Stimulated activated CD4-positive, alpha-beta T cell treated with anti-CD3 and anti-CD28 coated beads, Interleukin-1b, Interleukin-23, amount 100 ng/mL, for 48 hours (primary cell): ENCODE measurements around the gene LAMA3.

Source experiments
- DNase-seq: peaks from one replicate; pipeline ENCODE4 v3.0.0-alpha.2; 2020

The LAMA3 gene

DNA sequence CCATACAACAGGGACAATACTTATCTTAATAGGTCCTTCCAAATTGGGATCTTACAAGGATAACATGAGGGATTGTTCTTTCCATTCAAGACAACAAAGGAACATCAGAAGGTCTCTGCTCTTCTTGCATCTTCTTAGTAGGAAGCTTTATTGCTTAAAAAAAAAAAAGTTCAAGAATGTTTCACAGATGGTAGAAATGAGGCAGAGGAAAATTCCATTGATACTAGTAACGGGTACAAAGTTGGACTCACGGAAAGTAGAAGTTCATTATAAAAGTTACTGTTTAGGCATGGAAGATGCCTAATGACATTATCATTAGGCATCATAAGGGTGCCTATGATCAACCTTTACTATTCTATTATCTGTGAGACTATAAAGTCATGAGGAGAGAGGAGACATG is 136.2 kb downstream of the LAMA3 start:
- DNase-seq = no peak

DNA sequence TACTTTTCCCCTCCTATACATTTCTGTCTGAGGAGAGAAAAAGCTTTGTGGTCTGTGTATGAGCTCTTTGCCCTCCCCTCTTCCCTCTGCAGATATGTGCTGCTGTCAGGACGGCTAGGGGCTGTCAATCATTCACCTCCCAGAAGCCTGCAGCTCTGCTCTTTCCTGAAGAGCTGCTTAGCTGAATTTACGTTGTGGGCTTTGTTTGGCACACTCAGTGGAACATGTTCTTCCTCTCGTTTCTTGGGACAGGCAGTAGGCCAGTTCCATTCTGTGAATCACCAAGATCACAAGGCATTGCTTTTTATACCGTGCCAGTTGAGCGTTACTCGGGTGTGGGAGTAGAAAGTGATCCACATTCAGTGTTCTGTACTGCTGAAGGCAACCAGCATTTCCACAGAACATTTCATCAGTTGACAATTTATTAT is 136.7 kb downstream of the LAMA3 start:
- DNase-seq = peak; percentile 16

DNA sequence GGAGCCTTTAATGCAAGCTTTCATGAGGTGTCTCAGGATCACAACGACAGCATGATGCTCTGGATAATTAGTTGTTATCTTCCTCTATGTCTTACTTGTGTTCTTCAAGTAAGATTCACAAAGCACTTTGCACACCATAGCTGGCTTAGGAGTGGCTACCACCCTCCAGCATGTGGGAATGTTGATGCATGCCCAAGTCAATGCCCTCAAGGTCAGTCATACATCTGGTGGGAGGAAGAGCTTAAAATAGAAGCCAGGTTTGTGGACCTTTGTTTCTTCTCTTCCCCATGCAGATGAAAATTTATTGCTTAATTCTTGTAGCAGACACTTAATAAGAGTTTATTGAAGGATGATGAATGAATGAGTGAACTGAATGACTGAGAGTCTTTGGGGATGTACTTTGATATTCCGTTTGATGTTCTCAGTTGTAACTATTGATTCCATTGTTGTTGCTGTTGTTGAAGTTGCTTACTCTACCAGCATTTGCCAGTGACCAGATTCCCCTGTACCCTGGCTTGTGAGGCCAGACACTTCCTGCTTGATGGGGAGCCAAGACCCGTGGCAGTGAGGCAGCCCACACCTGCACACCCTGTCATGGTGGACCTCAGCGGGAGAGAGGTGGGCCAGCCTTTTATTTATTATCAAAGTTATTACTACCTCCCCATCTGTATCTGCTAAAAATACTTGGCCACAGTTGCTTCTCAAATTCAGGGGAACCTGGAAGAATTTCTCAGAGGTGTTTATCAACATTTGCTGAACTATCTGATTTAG is 137.8 kb downstream of the LAMA3 start:
- no peak for DNase-seq

DNA sequence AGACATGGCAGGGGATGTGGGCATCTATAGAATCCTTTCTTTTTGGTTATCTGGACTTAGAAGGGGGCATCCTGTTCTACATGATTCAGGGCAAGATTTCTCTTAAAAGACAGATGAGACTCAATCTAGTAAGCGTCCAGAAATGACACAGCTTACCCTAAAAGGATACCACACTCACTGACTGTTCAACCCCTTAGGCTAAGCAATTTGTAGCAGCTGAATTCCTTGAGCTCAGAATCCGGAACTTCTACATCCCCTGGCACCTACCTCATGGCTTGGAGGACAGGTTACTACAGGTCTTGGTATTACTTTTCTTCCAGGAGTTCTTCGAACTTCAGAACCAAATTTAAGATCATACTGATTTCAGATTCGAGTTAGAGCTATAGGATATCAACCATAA is 138.4 kb downstream of the LAMA3 start:
- DNase-seq = no peak

DNA sequence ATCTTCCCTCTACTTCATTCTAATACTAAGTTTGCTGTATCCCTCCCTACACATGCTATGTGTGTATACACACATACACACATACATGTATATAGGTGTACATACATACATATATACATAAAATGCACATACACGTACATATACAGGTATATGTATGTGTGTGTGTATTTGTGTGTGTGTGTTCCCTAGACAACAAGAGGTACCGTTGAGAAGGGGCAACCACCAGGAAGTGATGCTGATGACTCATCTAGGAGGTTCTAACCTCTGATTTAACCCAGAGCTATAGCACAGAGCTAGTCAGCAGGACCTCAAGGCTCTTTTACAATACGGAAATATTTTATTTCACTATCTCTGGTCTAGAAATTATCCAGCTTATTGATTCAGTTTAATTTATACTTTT is 139.2 kb downstream of the LAMA3 start:
- peak; percentile 33 for DNase-seq

DNA sequence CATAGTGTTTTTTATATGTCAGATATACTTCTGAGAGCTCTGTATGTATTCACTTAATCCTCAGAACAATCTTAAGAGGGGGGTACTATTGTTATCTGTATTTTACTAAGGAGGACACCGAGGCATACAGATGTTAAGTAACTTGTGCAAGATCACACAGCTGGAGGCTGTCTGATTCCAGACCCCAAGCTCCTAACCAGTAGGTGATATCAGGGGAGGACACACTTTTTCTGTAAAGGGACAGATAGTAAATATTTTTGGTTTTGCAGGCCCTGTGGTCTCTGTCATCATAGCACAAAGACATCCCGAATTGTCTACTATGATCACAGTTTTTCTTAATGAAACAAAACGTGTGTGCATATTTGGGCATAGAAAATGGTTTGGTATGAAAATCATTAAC is 143.7 kb downstream of the LAMA3 start:
- DNase-seq = no peak

DNA sequence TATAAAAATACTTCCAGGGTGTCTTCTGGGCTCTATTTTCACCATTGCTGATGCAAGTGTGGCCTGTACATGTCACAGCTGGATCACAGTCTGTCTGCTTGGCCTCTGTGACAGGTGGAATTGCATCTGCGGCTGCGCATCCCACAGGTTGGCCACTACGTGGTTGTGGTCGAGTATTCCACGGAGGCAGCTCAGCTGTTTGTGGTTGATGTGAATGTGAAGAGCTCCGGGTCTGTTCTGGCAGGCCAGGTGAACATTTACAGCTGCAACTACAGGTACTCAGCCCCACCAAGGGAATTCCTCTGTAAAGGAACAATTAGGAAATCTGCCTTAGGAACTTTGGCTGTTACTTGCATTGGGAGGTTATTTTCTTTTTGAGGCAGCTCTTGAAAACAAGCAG is 144.5 kb downstream of the LAMA3 start:
- DNase-seq = no peak

DNA sequence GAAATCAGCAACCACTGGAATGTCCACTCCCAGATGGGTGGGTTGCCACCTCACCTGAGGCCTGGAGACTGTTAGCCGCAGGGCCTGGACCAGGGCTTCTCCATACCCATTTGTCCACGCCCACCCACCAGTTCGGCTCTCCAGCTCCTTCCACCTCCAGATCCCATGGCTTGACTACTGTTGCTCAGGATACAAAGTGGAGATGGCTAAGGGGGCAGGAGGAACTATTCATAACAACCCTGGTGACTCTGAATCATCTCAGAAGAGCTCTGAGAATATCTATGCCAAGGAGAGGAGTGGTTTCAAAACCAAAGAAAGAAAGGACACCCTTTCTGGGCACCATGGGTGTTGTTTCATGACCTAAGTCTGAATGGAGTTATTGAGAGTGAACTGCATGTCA is 145.8 kb downstream of the LAMA3 start:
- no peak for DNase-seq

DNA sequence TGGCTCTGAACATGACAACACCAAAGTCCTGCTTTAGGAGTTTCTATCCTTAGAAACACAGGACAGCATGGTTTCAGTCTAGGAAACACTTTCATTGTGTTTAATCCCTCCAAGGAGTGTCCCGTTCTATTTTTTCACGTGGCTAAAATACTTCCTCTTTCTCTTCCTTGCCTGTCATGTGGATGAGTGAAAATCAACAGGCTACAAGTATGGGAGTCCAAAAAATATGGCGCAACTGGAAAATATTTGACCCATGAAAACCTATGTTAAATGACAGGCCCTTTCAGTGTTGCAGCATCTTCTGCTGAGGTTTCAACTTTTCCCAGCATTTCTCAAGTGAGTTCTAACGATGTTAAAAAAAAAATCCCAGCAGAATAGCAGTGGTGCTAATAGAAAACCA is 146.3 kb downstream of the LAMA3 start:
- DNase-seq = no peak

DNA sequence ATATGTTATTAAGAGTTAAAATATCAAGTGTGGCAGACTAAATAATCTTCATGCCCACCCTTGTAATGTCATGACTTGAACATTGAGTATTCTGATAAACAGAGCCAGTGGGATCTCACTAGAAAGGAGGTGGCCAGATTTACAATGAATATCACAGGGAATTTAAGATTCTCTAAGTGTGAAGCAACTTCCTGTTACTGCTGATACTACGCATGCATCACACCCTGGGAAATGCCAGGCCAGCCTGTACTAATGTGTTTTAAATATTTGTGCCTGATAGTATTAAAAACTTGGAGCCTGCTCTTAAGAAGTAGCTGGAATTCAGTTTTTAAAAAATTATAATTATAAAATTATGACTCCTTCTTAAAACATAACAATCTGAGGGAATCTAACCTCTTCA is 148.3 kb downstream of the LAMA3 start:
- DNase-seq = no peak

DNA sequence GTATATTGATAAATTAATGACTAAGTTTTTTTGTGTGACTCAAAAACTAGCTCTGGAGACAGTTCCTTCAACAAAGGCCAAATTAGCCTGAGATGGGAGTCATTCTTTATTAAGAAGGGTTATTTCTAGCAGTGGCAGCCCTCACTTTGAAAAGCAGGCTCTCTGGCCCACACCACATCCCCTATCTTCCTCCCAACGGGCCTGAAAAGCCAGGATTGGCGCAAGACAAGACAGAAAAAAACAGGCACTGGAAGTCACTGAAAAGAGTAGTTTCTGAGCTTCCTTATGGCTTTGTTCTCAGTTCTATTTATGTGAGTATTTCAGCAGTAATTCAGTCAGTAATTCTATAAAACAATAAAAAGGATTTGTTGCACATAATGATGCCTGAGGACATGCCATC is 149.0 kb downstream of the LAMA3 start:
- no peak for DNase-seq

DNA sequence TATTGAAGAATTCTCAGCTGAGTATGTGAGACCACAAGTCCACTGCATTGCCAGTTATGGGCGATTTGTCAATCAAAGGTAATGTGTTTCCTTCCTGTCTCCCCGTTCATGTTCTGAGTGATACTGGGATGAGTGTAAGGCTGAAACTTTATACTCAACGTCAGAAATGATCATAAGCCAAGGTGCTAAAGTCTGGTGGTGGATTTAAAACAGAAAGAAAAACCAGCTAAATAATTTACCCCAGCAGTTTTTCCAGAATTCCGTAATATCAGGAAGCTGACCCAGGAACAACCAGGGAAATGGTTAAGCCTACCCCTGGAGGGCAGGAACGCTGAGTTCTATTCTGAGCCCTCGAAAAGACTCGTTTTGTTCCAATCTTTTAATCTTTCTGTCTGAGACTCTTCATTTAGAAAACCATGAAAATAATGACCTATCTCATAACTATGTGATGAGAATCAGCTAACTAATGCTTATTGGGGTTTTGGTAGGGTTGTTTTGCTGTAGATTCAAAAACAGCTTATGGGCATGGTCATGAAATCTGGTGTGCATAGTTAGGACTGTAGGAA is 149.6 kb downstream of the LAMA3 start:
- DNase-seq = no peak

DNA sequence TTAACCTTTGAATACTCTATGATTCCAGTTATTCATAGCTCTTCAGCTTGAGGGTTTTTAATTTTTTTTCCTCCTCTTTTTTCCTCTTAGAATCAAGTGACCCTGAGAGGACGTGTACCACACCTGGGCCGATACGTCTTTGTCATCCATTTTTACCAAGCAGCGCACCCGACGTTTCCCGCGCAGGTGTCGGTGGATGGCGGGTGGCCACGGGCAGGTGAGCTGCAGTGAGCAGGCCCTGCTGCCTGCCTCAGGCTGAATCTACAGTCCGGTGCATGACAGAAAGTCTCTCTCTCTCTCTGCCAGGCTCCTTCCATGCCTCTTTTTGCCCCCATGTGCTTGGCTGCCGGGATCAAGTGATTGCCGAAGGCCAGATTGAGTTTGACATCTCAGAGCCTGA is 153.1 kb downstream of the LAMA3 start:
- no peak for DNase-seq

DNA sequence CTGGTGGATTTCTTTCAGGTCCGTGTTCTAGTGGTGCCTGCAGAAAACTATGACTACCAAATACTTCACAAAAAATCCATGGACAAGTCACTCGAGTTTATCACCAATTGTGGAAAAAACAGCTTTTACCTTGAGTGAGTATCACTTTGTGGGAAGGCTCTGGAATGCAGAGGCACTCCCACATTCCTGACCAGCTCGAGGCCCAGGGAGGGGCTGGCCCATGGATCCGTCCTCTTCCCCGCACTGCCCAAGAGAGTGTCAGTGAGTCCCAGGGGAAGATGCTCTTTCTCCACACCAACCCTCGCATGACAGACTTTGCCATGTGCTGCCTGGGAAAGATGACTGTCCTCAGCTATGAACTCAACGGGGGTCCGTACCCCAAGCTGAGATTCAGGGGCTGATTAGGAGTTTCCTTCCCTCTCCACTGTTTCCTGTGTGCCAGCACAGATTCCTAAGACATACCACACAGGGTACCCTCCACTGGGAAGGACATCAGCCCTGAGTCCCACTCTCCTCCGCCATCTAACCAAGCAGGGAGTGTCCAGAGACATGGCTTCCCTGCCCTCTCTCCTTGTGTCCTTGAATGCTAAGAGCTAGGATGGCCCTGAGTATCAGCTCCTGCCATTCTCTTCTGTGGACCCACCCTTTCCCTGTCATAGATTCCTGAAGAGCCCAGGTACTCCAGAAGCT is 155.9 kb downstream of the LAMA3 start:
- DNase-seq = no peak

DNA sequence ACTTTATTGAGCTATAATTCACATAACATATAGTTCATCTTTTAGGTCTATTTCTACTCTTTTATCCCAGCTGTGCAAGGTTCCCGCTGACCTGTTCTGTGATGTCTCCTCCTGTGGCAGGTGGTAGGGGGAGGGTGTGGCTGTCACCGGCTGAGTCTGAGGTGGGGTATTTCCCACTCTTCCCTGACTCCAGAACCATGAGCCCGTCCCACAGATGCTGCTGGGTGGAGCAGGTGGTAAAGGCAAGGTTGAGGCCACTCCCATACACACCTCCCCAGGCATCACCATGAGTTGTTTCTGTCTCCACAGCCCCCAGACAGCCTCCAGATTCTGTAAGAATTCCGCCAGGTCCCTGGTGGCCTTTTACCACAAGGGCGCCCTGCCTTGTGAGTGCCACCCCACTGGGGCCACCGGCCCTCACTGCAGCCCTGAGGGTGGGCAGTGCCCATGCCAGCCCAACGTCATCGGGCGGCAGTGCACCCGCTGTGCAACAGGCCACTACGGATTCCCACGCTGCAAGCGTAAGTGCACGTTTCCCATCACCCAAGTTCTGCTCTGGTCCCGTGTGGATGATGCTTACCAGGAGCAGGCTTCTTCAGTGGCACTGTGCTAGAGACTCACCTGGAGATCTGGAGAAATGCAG is 156.9 kb downstream of the LAMA3 start:
- DNase-seq = no peak

DNA sequence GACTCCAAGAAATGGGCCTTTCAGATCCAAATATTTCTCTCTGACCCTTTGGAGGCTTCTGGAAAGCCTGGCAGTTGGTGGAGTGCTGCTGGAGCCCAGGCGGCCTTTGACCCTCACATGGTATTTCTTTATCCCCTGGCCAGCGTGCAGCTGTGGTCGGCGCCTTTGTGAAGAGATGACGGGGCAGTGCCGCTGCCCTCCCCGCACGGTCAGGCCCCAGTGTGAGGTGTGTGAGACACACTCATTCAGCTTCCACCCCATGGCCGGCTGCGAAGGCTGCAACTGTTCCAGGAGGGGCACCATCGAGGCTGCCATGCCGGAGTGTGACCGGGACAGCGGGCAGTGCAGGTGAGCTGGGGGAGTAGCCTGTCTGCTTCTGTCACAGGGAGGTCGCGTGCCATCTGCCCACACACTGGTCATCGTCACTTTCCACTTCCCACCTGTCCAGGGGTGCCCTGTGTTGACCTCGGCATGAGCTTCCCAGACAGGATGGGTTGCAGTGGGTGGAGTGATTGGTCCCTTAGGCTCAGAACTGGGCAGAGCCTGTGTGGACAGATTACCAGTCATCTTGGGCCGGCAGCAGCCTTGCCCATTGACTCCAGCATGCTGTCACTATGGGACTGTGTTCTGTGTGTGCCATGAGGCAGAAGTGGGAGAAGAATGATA is 158.2 kb downstream of the LAMA3 start:
- no peak for DNase-seq

DNA sequence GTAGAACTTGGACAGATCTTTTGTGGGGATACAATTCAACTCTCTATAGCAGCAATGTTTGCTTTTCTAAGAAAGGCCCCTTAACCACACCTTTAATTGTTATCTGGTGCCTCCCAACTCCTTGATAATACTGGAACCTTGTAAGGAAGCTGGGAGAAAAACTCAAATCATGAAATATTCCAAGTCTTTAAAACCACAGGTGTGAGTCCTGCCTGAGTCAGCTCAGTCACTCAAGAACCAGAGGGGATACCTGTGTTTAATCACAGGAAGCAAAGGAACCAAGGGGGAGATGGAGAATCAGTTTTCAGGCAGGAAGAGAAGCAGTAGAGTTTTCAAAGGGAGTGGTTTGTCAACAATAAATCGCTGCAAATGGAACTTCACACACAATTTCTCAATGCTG is 159.9 kb downstream of the LAMA3 start:
- no peak for DNase-seq

DNA sequence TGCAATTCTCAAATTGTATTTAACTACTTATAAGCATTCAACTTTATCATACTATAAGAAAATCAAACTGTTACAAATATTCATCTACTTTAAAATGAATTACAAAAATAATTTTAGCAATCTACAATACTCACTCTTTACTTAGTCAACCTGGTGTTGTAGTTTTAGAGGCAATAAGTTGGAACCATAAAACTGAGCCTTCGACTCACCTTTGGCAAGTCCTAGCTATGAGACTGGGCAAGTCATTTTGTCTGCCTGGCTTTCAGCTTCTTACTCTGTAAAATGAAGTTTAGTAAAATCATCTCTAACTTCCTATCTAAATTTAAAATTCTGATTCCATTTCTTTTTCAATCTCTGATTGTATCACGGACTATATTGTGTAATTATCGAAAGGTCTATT is 161.0 kb downstream of the LAMA3 start:
- DNase-seq = no peak

DNA sequence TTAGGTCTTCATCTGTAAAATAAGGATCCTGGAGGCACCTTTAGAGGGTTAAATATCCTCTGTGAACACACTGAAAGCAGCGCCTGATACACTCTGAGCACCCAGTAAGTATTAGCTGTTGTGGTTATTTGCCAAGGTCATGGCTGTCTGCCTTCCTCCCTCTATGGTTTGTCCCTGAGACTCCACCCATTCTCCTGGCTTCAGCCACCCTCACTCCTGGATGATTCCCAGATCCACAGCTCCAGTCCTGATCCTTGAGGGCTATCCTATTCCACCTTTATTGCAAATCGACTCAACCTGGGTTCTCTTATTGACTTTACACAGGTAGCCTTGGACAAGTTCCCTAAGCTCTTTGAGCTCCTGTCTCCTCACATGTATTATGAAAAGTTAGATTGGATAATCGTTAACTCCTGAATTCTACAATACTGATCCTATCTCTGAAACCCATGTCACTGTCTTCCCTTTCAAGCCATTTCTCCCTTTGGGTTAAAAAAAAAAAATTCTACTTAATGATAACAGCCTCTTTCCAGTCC is 162.3 kb downstream of the LAMA3 start:
- no peak for DNase-seq

DNA sequence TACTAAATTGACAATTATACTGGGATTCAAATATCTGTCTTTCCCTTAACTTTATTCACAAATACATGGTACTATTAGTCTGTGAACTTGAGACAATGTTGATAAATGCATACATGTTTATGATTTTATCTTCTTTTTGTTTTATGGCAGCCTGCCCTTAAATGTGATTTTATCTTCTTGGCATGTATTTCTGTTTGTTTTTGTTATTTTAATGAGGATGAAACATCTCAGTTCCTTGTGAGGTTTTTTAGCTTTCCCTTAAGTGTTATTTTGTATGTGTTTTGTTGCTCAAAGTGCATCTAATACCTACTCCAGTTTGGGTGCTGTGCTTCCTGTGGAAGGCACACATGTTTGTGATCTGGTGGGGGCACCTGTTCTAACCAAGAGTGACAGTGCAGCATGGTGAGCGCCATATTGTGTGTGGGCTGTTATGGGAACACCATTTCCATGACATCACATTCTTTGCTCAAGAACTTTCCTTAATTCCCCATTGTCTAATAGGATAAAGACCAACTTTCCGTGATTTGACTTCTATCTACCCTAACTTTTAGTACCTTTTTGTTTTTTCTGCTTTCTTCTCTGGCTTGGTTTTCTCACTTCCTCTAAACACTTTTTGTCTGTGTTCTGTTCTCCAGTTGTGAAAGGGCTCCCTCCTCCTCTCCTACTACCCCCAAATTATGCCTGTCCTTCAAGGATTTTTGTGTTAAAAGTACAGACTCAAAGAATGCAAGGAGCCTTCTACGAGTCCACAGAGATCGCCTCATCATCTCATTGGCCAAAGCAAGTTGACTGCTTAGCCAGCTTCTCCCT is 163.2 kb downstream of the LAMA3 start:
- DNase-seq = no peak

DNA sequence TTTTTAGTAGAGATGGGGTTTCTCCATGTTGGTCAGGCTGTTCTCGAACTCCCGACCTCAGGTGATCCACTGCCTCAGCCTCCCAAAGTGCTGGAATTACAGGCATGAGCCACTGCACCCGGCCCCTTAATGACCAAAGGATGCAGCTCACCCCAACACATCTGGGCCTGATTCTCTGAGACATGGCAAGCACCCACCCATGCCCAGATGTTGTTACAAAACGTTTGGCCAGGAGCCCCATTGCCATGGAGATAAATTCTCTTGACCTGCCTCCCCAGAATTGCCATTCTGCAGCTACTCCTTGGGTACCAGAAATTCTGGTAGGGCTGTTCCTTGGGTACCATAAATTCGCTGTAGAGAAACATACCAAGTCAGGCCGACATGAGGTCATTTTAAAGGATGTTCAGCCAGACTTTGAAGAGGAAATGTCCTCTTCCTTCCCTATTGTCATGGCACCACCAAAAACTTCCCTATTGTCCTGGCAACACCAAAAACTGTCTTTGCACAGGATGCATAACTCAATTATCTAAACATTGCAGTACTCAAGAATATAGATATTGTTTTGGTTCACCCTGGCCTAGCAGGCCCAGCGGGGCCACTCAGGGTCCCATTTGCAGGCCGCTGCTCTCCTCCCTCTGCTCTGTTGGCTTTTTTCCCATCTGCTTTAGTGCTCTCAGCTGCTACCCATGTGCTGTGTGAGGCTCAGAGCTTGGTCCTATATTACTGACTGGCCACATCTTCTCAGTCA is 164.4 kb downstream of the LAMA3 start:
- DNase-seq = no peak
